ENCODE results near the gene INSYN2B. TPM values are rescaled to one million over a fixed set of nuclear protein-coding genes. Genes with fewer than 3 reads are reported as not detected.
"Not testable (repeated sequence)": the region's sequence is repeated elsewhere in the genome, so short reads cannot be mapped to it uniquely, and the experiment has no call there.

Gene INSYN2B
- total RNA-seq, 2 experiments from 2014 or later: not detected

- Mint-ChIP-seq H3K4me3 (no peak overlapping the region), H3K27me3 (ENCODE audit: low read depth) (no peaks in the 10 kb centered on the region), H3K4me1 (ENCODE audit: low read depth) (peaks cover 10% of the 10 kb centered on the region), H3K36me3 (ENCODE audit: low read depth) (peaks cover 76% of the 10 kb centered on the region), H3K27ac (no peak overlapping the region), H3K9me3 (peaks cover 45% of the 10 kb centered on the region)
- no peak for DNase-seq
- intact Hi-C loops (cut with micrococcal nuclease): no loop called here
- CTCF ChIA-PET: interaction anchor here (0.6 to 1.8 kb wide), 3 partner anchors 12 to 744 kb away, joined by 3 read pairs; no protein-coding TSS in a partner anchor
These were observed 129.9 kb downstream of the INSYN2B start for GRCh38 chr5:169850409-169850808.

- H3K27ac Mint-ChIP-seq: no peak overlapping the region
- peaks cover 85% of the 10 kb centered on the region for H3K36me3 Mint-ChIP-seq (ENCODE audit: low read depth)
- no peaks in the 10 kb centered on the region for H3K27me3 Mint-ChIP-seq (ENCODE audit: low read depth)
- DNase-seq: no peak
- CTCF ChIA-PET: interaction anchor here (0.8 kb wide), 1 partner anchor 8 kb away, joined by 3 read pairs; no protein-coding TSS in a partner anchor
- intact Hi-C loops (cut with micrococcal nuclease): no loop called here
- H3K4me1 Mint-ChIP-seq (ENCODE audit: low read depth): peaks cover 7% of the 10 kb centered on the region
- H3K4me3 Mint-ChIP-seq: no peak overlapping the region
- H3K9me3 Mint-ChIP-seq: peaks cover 45% of the 10 kb centered on the region
These were observed 131.5 kb downstream of the INSYN2B start for GRCh38 chr5:169848792-169849191.

GRCh38 chr5:169848271-169848670 is 132.0 kb downstream of the INSYN2B start:
- peaks cover 5% of the 10 kb centered on the region for H3K4me1 Mint-ChIP-seq (ENCODE audit: low read depth)
- H3K27me3 Mint-ChIP-seq (ENCODE audit: low read depth): no peaks in the 10 kb centered on the region
- peaks cover 45% of the 10 kb centered on the region for H3K9me3 Mint-ChIP-seq
- intact Hi-C loops (cut with micrococcal nuclease): no loop called here
- no peak overlapping the region for H3K27ac Mint-ChIP-seq
- peaks cover 84% of the 10 kb centered on the region for H3K36me3 Mint-ChIP-seq (ENCODE audit: low read depth)
- H3K4me3 Mint-ChIP-seq: no peak overlapping the region
- CTCF ChIA-PET: no interaction called here
- no peak for DNase-seq

GRCh38 chr5:169847519-169847918 is 132.8 kb downstream of the INSYN2B start:
- intact Hi-C loops (cut with micrococcal nuclease): no loop called here
- Mint-ChIP-seq H3K4me3 (no peak overlapping the region), H3K27me3 (ENCODE audit: low read depth) (no peaks in the 10 kb centered on the region), H3K4me1 (ENCODE audit: low read depth) (peaks cover 4% of the 10 kb centered on the region), H3K36me3 (ENCODE audit: low read depth) (peaks cover 83% of the 10 kb centered on the region), H3K9me3 (peaks cover 37% of the 10 kb centered on the region), H3K27ac (no peak overlapping the region)
- no peak for DNase-seq
- CTCF ChIA-PET: no interaction called here

- no peak for DNase-seq
- Mint-ChIP-seq H3K36me3 (ENCODE audit: low read depth) (peaks cover 77% of the 10 kb centered on the region), H3K9me3 (peaks cover 5% of the 10 kb centered on the region), H3K4me1 (ENCODE audit: low read depth) (no peaks in the 10 kb centered on the region), H3K27ac (no peak overlapping the region), H3K4me3 (no peak overlapping the region), H3K27me3 (ENCODE audit: low read depth) (no peaks in the 10 kb centered on the region)
- CTCF ChIA-PET: interaction anchor here (0.7 kb wide), 1 partner anchor 1165 kb away, joined by 3 read pairs; no protein-coding TSS in a partner anchor
- intact Hi-C loops (cut with micrococcal nuclease): no loop called here
These were observed 137.6 kb downstream of the INSYN2B start for GRCh38 chr5:169842699-169843098.

GRCh38 chr5:169840405-169840804 is 139.9 kb downstream of the INSYN2B start:
- Mint-ChIP-seq H3K27ac (no peak overlapping the region), H3K4me3 (no peak overlapping the region), H3K4me1 (ENCODE audit: low read depth) (no peaks in the 10 kb centered on the region), H3K36me3 (ENCODE audit: low read depth) (peaks cover 66% of the 10 kb centered on the region), H3K9me3 (no peaks in the 10 kb centered on the region), H3K27me3 (ENCODE audit: low read depth) (no peaks in the 10 kb centered on the region)
- intact Hi-C loops (cut with micrococcal nuclease): no loop called here
- no peak for DNase-seq
- CTCF ChIA-PET: interaction anchor here (1.0 kb wide), 1 partner anchor 9 kb away, joined by 3 read pairs; no protein-coding TSS in a partner anchor

- no peaks in the 10 kb centered on the region for H3K4me1 Mint-ChIP-seq (ENCODE audit: low read depth)
- intact Hi-C loops (cut with micrococcal nuclease): no loop called here
- no peaks in the 10 kb centered on the region for H3K9me3 Mint-ChIP-seq
- peaks cover 52% of the 10 kb centered on the region for H3K36me3 Mint-ChIP-seq (ENCODE audit: low read depth)
- CTCF ChIA-PET: interaction anchor here (0.9 kb wide), 1 partner anchor 11 kb away, joined by 3 read pairs; no protein-coding TSS in a partner anchor
- no peak for DNase-seq
- H3K27ac Mint-ChIP-seq: no peak overlapping the region
- no peak overlapping the region for H3K4me3 Mint-ChIP-seq
- H3K27me3 Mint-ChIP-seq (ENCODE audit: low read depth): no peaks in the 10 kb centered on the region
These were observed 141.6 kb downstream of the INSYN2B start for GRCh38 chr5:169838688-169839087.

- intact Hi-C loops (cut with micrococcal nuclease): no loop called here
- Mint-ChIP-seq H3K4me1 (ENCODE audit: low read depth) (peaks cover 2% of the 10 kb centered on the region), H3K4me3 (no peak overlapping the region), H3K9me3 (no peaks in the 10 kb centered on the region), H3K27ac (no peak overlapping the region), H3K36me3 (ENCODE audit: low read depth) (peaks cover 49% of the 10 kb centered on the region), H3K27me3 (ENCODE audit: low read depth) (no peaks in the 10 kb centered on the region)
- CTCF ChIA-PET: no interaction called here
- no peak for DNase-seq
These were observed 142.6 kb downstream of the INSYN2B start for GRCh38 chr5:169837686-169838085.

GRCh38 chr5:169836835-169837536 is 143.3 kb downstream of the INSYN2B start:
- CTCF ChIA-PET: interaction anchor here (0.5 kb wide), 1 partner anchor 238 kb away, joined by 3 read pairs; no protein-coding TSS in a partner anchor

GRCh38 chr5:169834540-169834939 is 145.8 kb downstream of the INSYN2B start:
- intact Hi-C loops (cut with micrococcal nuclease); H3K4me1 Mint-ChIP-seq (ENCODE audit: low read depth); DNase-seq; H3K27me3 Mint-ChIP-seq (ENCODE audit: low read depth); H3K9me3 Mint-ChIP-seq; CTCF ChIA-PET; H3K4me3 Mint-ChIP-seq; H3K27ac Mint-ChIP-seq: not testable (repeated sequence)
- peaks cover 23% of the 10 kb centered on the region for H3K36me3 Mint-ChIP-seq (ENCODE audit: low read depth)

More at GRCh38 chr5:169836835-169837536, 143.3 kb downstream of the INSYN2B start:
- Mint-ChIP-seq H3K27me3 (ENCODE audit: low read depth) (no peaks in the 10 kb centered on the region), H3K27ac (no peak overlapping the region), H3K4me3 (no peak overlapping the region), H3K4me1 (ENCODE audit: low read depth) (peaks cover 3% of the 10 kb centered on the region), H3K36me3 (ENCODE audit: low read depth) (peaks cover 46% of the 10 kb centered on the region), H3K9me3 (no peaks in the 10 kb centered on the region)
- no peak for DNase-seq
- intact Hi-C loops (cut with micrococcal nuclease): no loop called here

- H3K4me1 Mint-ChIP-seq (ENCODE audit: low read depth); intact Hi-C loops (cut with micrococcal nuclease); DNase-seq; CTCF ChIA-PET; H3K9me3 Mint-ChIP-seq; H3K4me3 Mint-ChIP-seq; H3K27me3 Mint-ChIP-seq (ENCODE audit: low read depth); H3K27ac Mint-ChIP-seq: not testable (repeated sequence)
- H3K36me3 Mint-ChIP-seq (ENCODE audit: low read depth): peaks cover 22% of the 10 kb centered on the region
These were observed 146.5 kb downstream of the INSYN2B start for GRCh38 chr5:169833681-169834292.

GRCh38 chr5:169832845-169833244 is 147.4 kb downstream of the INSYN2B start:
- Mint-ChIP-seq H3K9me3 (no peaks in the 10 kb centered on the region), H3K36me3 (ENCODE audit: low read depth) (peaks cover 18% of the 10 kb centered on the region), H3K4me3 (no peak overlapping the region), H3K27ac (no peak overlapping the region), H3K27me3 (ENCODE audit: low read depth) (no peaks in the 10 kb centered on the region), H3K4me1 (ENCODE audit: low read depth) (peaks cover 14% of the 10 kb centered on the region)
- CTCF ChIA-PET: no interaction called here
- no peak for DNase-seq
- intact Hi-C loops (cut with micrococcal nuclease): no loop called here

- Mint-ChIP-seq H3K4me3 (no peak overlapping the region), H3K27me3 (ENCODE audit: low read depth) (no peaks in the 10 kb centered on the region), H3K27ac (no peak overlapping the region), H3K9me3 (no peaks in the 10 kb centered on the region), H3K4me1 (ENCODE audit: low read depth) (peaks cover 19% of the 10 kb centered on the region), H3K36me3 (ENCODE audit: low read depth) (peaks cover 16% of the 10 kb centered on the region)
- DNase-seq: no peak
- intact Hi-C loops (cut with micrococcal nuclease): no loop called here
- CTCF ChIA-PET: no interaction called here
These were observed 148.0 kb downstream of the INSYN2B start for GRCh38 chr5:169832304-169832703.
